ENCODE data around the gene MRGPRG. TPM values are rescaled to one million over a fixed set of nuclear protein-coding genes. Genes with fewer than 3 reads are reported as not detected.

The MRGPRG gene
- total RNA-seq, 1 experiment from 2014 or later, result not detected

- Histone ChIP-seq H2AFZ (ENCODE audit: low read depth, low read length, poor library complexity, severe bottlenecking) (no peak overlapping the region), H3K27me3 (ENCODE audit: insufficient read depth, low read length) (peaks cover 9% of the 10 kb centered on the region; the same call in 1 of the 2 replicates), H3K4me3 (replicated peaks in 1 of 2; ENCODE audit: low read depth in 1 of 2, low read length in 2 of 2) (no peak overlapping the region), H3K9me2 (ENCODE audit: insufficient read depth) (no peaks in the 10 kb centered on the region), H3K36me3 (ENCODE audit: control insufficient read depth in 1 of 2, insufficient read depth in 2 of 2, low read length in 2 of 2) (no peaks in the 10 kb centered on the region), H3K4me1 (ENCODE audit: control insufficient read depth in 1 of 2, insufficient read depth in 2 of 2, low read length in 2 of 2) (no peaks in the 10 kb centered on the region), H3K79me2 (ENCODE audit: insufficient read depth, low read length) (no peaks in the 10 kb centered on the region), H4K20me1 (ENCODE audit: insufficient read depth) (no peaks in the 10 kb centered on the region), H3K27ac (ENCODE audit: low read depth, low read length) (no peak overlapping the region), H3K4me2 (ENCODE audit: low read length) (no peak overlapping the region), H3K9me3 (ENCODE audit: control insufficient read depth in 1 of 2, insufficient read depth in 1 of 2, low read depth in 1 of 2, low read length in 2 of 2) (no peaks in the 10 kb centered on the region), H3K9ac (ENCODE audit: low read length) (no peak overlapping the region)
- TF ChIP-seq EGR1 (IDR thresholded peaks at IDR 0.05; ENCODE audit: low read depth) (no peak), SRF (IDR thresholded peaks at IDR 0.05; ENCODE audit: low read depth) (no peak), MAX (IDR thresholded peaks at IDR 0.05) (no peak), ZFX (IDR thresholded peaks at IDR 0.05) (no peak), YY1 (IDR thresholded peaks at IDR 0.05; ENCODE audit: extremely low read depth, insufficient replicate concordance, low read depth, low read length) (no peak)
- RAD21 ChIA-PET (ENCODE audit: low non-redundant PET in 1 of 2, low total read pairs in 2 of 2, uncharacterized antibody in 2 of 2, unreplicated experiment in 2 of 2), result no interaction called here
- no peak for ATAC-seq
- DNase-seq (ENCODE audit: low read depth, low spot score), result no peak
- BruUV-seq (replicated peaks), result no TSS peak
- CTCF ChIA-PET, result no interaction called here
- intact Hi-C loops (cut with micrococcal nuclease), result no loop called here
- POLR2A ChIA-PET, result no interaction called here
Measured at GRCh38 chr11:3206922-3207204, 11.8 kb downstream of the MRGPRG start.

GRCh38 chr11:3206156-3206921, 12.3 kb downstream of the MRGPRG start:
- no peaks in the 10 kb centered on the region for H3K36me3 ChIP-seq (ENCODE audit: control insufficient read depth in 1 of 2, insufficient read depth in 2 of 2, low read length in 2 of 2)
- no peak for DNase-seq (ENCODE audit: low read depth, low spot score)
- intact Hi-C loops (cut with micrococcal nuclease), result no loop called here
- H3K9me3 ChIP-seq (ENCODE audit: control insufficient read depth in 1 of 2, insufficient read depth in 1 of 2, low read depth in 1 of 2, low read length in 2 of 2), result no peaks in the 10 kb centered on the region
- H3K27me3 ChIP-seq (ENCODE audit: insufficient read depth, low read length), result peaks cover 14% of the 10 kb centered on the region; the same call in 1 of the 2 replicates
- H3K27ac ChIP-seq (ENCODE audit: low read depth, low read length), result no peak overlapping the region
- TF ChIP-seq RAD21 (IDR thresholded peaks at IDR 0.05; ENCODE audit: low read depth) (no peak), REST (IDR thresholded peaks at IDR 0.05; ENCODE audit: low read depth) (no peak), ATF3 (IDR thresholded peaks at IDR 0.05) (no peak), POLR2AphosphoS5 (IDR thresholded peaks at IDR 0.05; ENCODE audit: low read depth, low read length) (no peak), SP1 (IDR thresholded peaks at IDR 0.05; ENCODE audit: low read depth) (no peak), EZH2 (IDR thresholded peaks at IDR 0.05) (no peak), EZH2phosphoT487 (IDR thresholded peaks at IDR 0.05; ENCODE audit: borderline replicate concordance) (no peak)
- ChIA-PET POLR2A (no interaction called here), CTCF (interaction anchor here (0.7 to 1.1 kb wide), 2 partner anchors 11 to 115 kb away, joined by 3 read pairs; no protein-coding TSS in a partner anchor), RAD21 (ENCODE audit: low non-redundant PET in 1 of 2, low total read pairs in 2 of 2, uncharacterized antibody in 2 of 2, unreplicated experiment in 2 of 2) (no interaction called here)
- no peak for ATAC-seq
- H3K9ac ChIP-seq (ENCODE audit: low read length), result no peak overlapping the region
- no peaks in the 10 kb centered on the region for H3K79me2 ChIP-seq (ENCODE audit: insufficient read depth, low read length)
- no peaks in the 10 kb centered on the region for H4K20me1 ChIP-seq (ENCODE audit: insufficient read depth)
- H3K4me1 ChIP-seq (ENCODE audit: control insufficient read depth in 1 of 2, insufficient read depth in 2 of 2, low read length in 2 of 2), result no peaks in the 10 kb centered on the region
- no peak overlapping the region for H3K4me3 ChIP-seq (replicated peaks in 1 of 2; ENCODE audit: low read depth in 1 of 2, low read length in 2 of 2)
- no peak overlapping the region for H2AFZ ChIP-seq (ENCODE audit: low read depth, low read length, poor library complexity, severe bottlenecking)
- BruUV-seq (replicated peaks), result no TSS peak
- H3K4me2 ChIP-seq (ENCODE audit: low read length), result no peak overlapping the region
- H3K9me2 ChIP-seq (ENCODE audit: insufficient read depth), result no peaks in the 10 kb centered on the region

Data from HCT116 (cell line).